Loucy (cell line): ENCODE data around the gene CUEDC2.
"Not testable (repeated sequence)": the region's sequence is repeated elsewhere in the genome, so short reads cannot be mapped to it uniquely, and the experiment has no call there.

Source experiments
- H2AFZ ChIP-seq: fragments of 200-600 bp; sonication (generic); 2 replicates; pipeline ENCODE4 v1.6.0; 2016; ENCODE audit warnings: antibody characterized with exemption, mild to moderate bottlenecking, low read length, moderate library complexity
- H3F3A ChIP-seq: fragments of 200-600 bp; 2 replicates; pipeline ENCODE4 v1.6.0; 2016; ENCODE audit warnings: antibody characterized with exemption, low read depth, mild to moderate bottlenecking
- H3K27me3 ChIP-seq: fragments of 200-600 bp; sonication (generic); 2 replicates; pipeline ENCODE4 v1.6.1; 2014; ENCODE audit warnings: low read length, mild to moderate bottlenecking; ENCODE audit not compliant: insufficient read depth, poor library complexity, severe bottlenecking
- H3K36me3 ChIP-seq: fragments of 200-600 bp; sonication (generic); 2 replicates; pipeline ENCODE4 v1.6.1; 2016; ENCODE audit warnings: low read length; ENCODE audit not compliant: insufficient read depth
- H3K4me1 ChIP-seq: fragments of 200-600 bp; sonication (generic); 2 replicates; pipeline ENCODE4 v1.5.1; 2014; ENCODE audit warnings: low read length, mild to moderate bottlenecking; ENCODE audit not compliant: insufficient read depth, poor library complexity, severe bottlenecking
- H3K4me2 ChIP-seq: fragments of 200-600 bp; sonication (generic); 2 replicates; pipeline ENCODE4 v1.6.0; 2014; ENCODE audit warnings: antibody characterized with exemption, low read length, low read depth, mild to moderate bottlenecking; ENCODE audit not compliant: poor library complexity, severe bottlenecking
- H3K4me3 ChIP-seq: fragments of 200-600 bp; sonication (generic); 2 replicates; pipeline ENCODE4 v1.5.1; 2014; ENCODE audit warnings: low read length, mild to moderate bottlenecking, mixed read lengths; ENCODE audit not compliant: poor library complexity, severe bottlenecking
- H3K79me2 ChIP-seq: fragments of 200-600 bp; sonication (generic); 2 replicates; pipeline ENCODE4 v1.6.1; 2014; ENCODE audit warnings: low read length; ENCODE audit not compliant: insufficient read depth
- H3K9ac ChIP-seq: fragments of 200-600 bp; sonication (generic); 2 replicates; pipeline ENCODE4 v1.6.0; 2014; ENCODE audit warnings: mild to moderate bottlenecking, low read depth, low read length, moderate library complexity; ENCODE audit not compliant: poor library complexity, severe bottlenecking
- H3K9me2 ChIP-seq: fragments of 200-600 bp; sonication (generic); replicated peaks from 2 replicates; pipeline ENCODE4 v1.6.1; 2016; ENCODE audit warnings: low read depth, low read length, mixed read lengths
- H3K9me3 ChIP-seq: fragments of 200-600 bp; sonication (generic); 2 replicates; pipeline ENCODE4 v1.6.1; 2014; ENCODE audit warnings: mild to moderate bottlenecking, antibody characterized with exemption, low read length, low read depth; ENCODE audit not compliant: insufficient read depth
- H4K20me1 ChIP-seq: fragments of 200-600 bp; sonication (generic); 2 replicates; pipeline ENCODE4 v1.6.0; 2014; ENCODE audit warnings: antibody characterized with exemption, low read length, mild to moderate bottlenecking; ENCODE audit not compliant: insufficient read depth, poor library complexity, severe bottlenecking
- CTCF ChIP-seq: fragments of 200-600 bp; sonication (generic); conservative IDR thresholded peaks from 2 replicates; pipeline ENCODE4 v1.5.1; 2014; ENCODE audit warnings: mild to moderate bottlenecking, antibody characterized with exemption, low read length
- EZH2phosphoT487 ChIP-seq: fragments of 200-600 bp; IDR thresholded peaks from 2 replicates; pipeline ENCODE4 v1.6.1; 2018; ENCODE audit warnings: antibody characterized with exemption, mild to moderate bottlenecking, moderate library complexity, borderline replicate concordance

CUEDC2 gene

GRCh38 chr10:102458656-102459055, 26.3 kb upstream of the CUEDC2 start:
- H3K4me1 ChIP-seq: peaks cover 16% of the 10 kb centered on the region
- H3K4me3 ChIP-seq: no peak overlapping the region
- H3K27me3 ChIP-seq: no peaks in the 10 kb centered on the region
- no peaks in the 10 kb centered on the region for H3K79me2 ChIP-seq
- H3K36me3 ChIP-seq: no peaks in the 10 kb centered on the region; the same call in 1 of the 2 replicates
- H3K9me3 ChIP-seq: no peaks in the 10 kb centered on the region
- H2AFZ ChIP-seq: no peak overlapping the region
- TF ChIP-seq EZH2phosphoT487: no peak
- no peak for TF ChIP-seq CTCF
- no peaks in the 10 kb centered on the region for H3F3A ChIP-seq
- no peaks in the 10 kb centered on the region for H4K20me1 ChIP-seq
- no peak overlapping the region for H3K4me2 ChIP-seq
- no peaks in the 10 kb centered on the region for H3K9me2 ChIP-seq
- no peak overlapping the region for H3K9ac ChIP-seq

DNA sequence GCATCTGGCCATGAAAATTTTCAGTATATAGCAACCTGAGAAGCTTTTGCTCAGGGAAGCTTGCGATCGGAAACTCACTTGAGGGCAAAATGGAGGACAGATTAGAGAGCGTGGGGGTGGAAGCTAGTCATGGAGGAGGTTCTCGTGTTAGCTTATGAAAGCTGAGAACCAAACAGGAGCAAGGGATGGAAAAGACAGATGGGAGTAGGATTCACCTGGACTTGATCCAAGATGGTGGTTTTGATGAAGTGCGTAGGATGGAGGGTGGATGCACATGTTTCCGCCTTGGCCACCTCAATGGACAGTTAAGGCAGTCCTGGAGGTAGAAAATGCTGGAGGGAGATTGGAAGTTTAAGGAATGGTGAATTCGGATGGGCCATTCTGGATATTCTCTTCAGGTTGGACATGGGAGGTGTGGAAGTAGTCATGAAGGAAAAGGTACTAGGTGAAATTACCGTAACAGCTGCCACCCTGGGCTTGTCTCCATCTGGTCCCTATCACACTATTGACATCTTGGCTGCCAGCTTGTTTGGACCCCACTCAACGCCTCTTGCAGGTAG, 25.3 kb upstream of the CUEDC2 start:
- no peak overlapping the region for H3K4me2 ChIP-seq
- H3F3A ChIP-seq: no peaks in the 10 kb centered on the region
- H3K27me3 ChIP-seq: no peaks in the 10 kb centered on the region
- no peak overlapping the region for H3K4me3 ChIP-seq
- no peaks in the 10 kb centered on the region for H4K20me1 ChIP-seq
- peaks cover 5% of the 10 kb centered on the region; the same call in 1 of the 2 replicates for H3K79me2 ChIP-seq
- H3K36me3 ChIP-seq: no peaks in the 10 kb centered on the region; the same call in 1 of the 2 replicates
- H3K9ac ChIP-seq: no peak overlapping the region
- H3K9me2 ChIP-seq: no peaks in the 10 kb centered on the region
- no peaks in the 10 kb centered on the region for H3K9me3 ChIP-seq
- TF ChIP-seq CTCF (no peak), EZH2phosphoT487 (no peak)
- peaks cover 20% of the 10 kb centered on the region for H3K4me1 ChIP-seq
- no peak overlapping the region for H2AFZ ChIP-seq

DNA sequence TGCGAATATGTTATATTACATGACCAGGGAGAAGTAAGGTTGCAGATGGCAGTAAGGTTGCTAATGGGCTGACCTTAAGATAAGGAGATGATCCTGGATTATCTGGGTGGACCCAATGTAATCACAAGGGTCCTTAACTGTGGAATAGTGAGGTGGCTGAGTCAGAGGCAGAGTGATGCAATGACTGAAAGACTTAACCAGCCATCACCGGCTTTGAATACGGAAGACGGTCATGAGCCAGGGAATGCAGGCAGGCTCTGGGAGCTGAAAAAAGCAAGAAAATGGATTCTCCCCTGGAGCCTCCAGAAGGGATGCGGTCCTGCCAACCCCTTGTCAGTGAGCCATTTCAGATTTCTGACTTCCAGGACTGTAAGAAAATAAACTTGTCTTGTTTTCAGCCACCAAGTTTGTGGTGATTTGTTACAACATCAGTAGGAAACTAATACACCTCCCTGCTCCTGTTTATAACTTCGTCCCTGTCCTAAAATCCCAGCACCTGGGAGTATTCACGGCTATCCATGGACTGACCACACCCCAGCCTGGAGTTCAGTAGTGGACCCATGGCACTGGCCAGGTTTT, 23.6 kb upstream of the CUEDC2 start:
- no peak overlapping the region for H3K9ac ChIP-seq
- H3K4me2 ChIP-seq: no peak overlapping the region

DNA sequence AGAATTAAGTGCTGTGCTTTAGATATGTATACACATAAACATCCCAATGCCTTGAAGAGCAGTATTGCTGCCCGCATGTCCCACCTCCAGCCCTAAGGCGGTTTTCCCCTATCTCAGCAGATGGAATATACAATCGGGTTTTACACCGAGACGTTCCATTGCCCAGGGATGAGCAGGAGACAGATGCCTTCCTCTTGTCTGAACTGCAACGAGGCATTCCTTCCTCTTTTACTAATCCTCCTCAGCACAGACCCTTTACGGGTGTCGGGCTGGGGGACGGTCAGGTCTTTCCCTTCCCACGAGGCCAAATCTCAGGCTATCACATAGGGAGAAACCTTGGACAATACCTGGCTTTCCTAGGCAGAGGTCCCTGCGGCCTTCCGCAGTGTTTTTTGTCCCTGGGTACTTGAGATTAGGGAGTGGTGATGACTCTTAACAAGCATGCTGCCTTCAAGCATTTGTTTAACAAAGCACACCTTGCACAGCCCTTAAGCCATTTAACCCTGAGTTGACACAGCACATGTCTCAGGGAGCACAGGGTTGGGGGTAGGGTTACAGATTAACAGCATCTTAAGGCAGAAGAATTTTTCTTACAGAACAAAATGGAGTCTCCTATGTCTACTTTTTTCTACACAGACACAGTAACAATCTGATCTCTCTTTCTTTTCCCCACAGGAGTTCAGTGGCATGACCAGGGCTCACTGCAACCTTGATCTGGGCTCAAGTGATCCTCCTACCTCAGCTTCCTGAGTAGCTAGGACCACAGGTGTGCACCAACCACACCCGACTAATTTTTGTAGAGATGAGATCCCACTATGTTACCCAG, 22.5 kb upstream of the CUEDC2 start:
- Histone ChIP-seq H3K4me1 (peaks cover 17% of the 10 kb centered on the region), H4K20me1 (peaks cover 12% of the 10 kb centered on the region), H3K79me2 (peaks cover 30% of the 10 kb centered on the region)
- not testable (repeated sequence) for H3F3A ChIP-seq, H3K4me3 ChIP-seq, H3K4me2 ChIP-seq, H3K9ac ChIP-seq, H2AFZ ChIP-seq, H3K36me3 ChIP-seq, H3K9me2 ChIP-seq, H3K27me3 ChIP-seq, H3K9me3 ChIP-seq

More for the DNA sequence above, 23.6 kb upstream of the CUEDC2 start:
- peaks cover 20% of the 10 kb centered on the region for H3K4me1 ChIP-seq
- H3K9me3 ChIP-seq: no peaks in the 10 kb centered on the region
- H2AFZ ChIP-seq: no peak overlapping the region
- no peaks in the 10 kb centered on the region for H3F3A ChIP-seq
- H3K27me3 ChIP-seq: no peaks in the 10 kb centered on the region
- H3K4me3 ChIP-seq: no peak overlapping the region
- peaks cover 8% of the 10 kb centered on the region for H4K20me1 ChIP-seq
- TF ChIP-seq EZH2phosphoT487 (no peak), CTCF (no peak)
- peaks cover 21% of the 10 kb centered on the region for H3K79me2 ChIP-seq
- H3K36me3 ChIP-seq: no peaks in the 10 kb centered on the region; the same call in 1 of the 2 replicates
- H3K9me2 ChIP-seq: no peaks in the 10 kb centered on the region
